C4-2B (cell line): ENCODE results near the gene TRIM66.

ENCODE experiments used
- ZFX ChIP-seq: fragments of 450-650 bp; IDR thresholded peaks from 2 replicates; pipeline ENCODE4 v1.6.1; 2017
- TF ChIP-seq, protein P1 (sequence below): fragments of 450-650 bp; conservative IDR thresholded peaks from 2 replicates; pipeline ENCODE4 v1.5.1; 2017; ENCODE audit warnings: mild to moderate bottlenecking

DNA sequence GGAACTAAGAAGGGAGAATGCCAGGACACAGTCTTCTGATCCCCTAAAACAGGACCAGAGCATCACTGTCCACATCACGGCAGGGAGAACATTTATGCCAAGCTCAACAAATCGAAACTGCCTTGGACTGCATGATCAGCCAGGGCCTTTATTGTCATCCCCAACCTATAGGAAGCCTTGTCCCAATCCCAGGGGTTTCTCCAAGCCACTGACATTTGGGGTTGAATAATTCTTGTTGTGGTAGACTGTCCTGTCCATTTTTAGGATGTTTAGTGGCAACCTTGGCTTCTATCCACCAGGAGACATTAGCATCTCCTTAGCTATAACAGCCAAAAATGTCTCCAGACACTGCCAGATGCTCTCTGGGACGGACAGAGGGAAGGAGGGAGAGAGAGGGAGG lies 37.3 kb upstream of the TRIM66 start:
- TF ChIP-seq, protein P1, sequence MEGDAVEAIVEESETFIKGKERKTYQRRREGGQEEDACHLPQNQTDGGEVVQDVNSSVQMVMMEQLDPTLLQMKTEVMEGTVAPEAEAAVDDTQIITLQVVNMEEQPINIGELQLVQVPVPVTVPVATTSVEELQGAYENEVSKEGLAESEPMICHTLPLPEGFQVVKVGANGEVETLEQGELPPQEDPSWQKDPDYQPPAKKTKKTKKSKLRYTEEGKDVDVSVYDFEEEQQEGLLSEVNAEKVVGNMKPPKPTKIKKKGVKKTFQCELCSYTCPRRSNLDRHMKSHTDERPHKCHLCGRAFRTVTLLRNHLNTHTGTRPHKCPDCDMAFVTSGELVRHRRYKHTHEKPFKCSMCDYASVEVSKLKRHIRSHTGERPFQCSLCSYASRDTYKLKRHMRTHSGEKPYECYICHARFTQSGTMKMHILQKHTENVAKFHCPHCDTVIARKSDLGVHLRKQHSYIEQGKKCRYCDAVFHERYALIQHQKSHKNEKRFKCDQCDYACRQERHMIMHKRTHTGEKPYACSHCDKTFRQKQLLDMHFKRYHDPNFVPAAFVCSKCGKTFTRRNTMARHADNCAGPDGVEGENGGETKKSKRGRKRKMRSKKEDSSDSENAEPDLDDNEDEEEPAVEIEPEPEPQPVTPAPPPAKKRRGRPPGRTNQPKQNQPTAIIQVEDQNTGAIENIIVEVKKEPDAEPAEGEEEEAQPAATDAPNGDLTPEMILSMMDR, result no peak
- no peak for TF ChIP-seq ZFX
